GM21526 (cell line): ENCODE data around the gene TERB1.

Source experiments
- ATAC-seq: cut with Tn5 transposase; IDR thresholded peaks from one replicate; pipeline ENCODE4 v1.9.1; 2021; ENCODE audit warnings: moderate library complexity; ENCODE audit not compliant: unreplicated experiment, low FRiP score

Gene TERB1, protein sequence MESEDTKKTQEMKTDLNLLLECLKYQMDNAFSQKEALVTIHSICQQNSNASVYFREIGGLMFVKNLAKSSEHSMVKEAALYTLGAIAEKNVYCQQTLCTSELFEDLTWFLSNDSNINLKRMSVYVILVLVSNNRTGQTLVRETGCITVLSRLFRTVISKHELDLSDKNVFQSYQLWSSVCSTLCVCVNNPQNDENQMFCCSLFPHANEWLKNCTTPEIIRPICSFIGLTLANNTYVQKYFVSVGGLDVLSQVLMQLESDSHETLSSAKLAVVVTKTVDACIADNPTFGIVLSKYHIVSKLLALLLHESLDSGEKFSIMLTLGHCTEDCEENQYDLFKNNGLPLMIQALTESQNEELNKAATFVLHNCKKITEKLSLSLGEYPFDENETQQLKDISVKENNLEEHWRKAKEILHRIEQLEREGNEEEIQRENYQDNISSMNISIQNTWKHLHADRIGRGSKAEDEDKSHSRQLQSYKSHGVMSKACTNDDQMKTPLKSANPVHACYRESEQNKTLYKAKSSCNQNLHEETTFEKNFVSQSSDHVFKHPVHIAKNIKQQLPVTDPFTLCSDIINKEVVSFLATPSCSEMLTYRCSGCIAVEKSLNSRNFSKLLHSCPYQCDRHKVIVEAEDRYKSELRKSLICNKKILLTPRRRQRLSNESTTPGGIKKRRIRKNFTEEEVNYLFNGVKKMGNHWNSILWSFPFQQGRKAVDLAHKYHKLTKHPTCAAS

DNA sequence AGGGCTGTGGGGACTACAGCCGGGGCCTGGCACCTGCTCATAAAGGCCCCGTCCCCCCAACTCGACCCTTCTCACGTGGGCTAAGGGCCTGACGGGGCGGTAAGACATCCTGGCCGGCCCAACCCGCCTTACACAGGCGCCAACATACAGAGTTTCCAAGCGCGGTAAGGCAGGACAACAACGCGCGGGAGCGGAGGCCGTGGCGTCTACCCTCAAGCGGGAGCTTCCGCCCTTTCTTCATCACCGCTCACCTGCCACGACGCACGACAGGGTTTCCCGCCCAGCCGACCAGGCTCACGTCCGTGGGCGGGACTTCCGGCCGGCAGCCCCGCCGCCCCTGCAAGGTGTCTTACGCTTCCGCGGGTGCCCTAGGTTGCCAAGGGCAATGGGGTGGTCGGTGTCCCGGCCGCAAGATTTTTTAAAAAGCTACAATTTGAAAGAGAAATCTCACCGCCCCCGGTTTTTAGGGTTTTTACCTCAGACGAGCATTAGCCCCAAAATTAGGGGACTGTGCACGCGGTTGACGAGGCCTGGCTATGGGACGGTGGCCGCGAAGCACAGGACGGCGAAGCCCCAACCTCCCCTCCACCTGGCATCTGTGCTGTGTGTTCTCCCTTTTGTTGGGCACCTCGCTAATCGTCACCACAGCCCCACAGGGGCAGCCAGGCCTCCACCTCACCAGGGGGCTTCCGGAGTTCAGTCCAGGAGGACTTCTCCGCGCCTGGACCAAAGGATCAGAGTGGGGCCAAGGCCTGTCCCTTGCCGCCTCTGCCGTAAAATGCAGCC is at the start of gene TERB1:
Gene TERB1 (minus strand): TSS at position 265 of the 786 bp plus-strand sequence. CDS start 4,786 bp downstream, outside the sequence.
- ATAC-seq: no peak

DNA sequence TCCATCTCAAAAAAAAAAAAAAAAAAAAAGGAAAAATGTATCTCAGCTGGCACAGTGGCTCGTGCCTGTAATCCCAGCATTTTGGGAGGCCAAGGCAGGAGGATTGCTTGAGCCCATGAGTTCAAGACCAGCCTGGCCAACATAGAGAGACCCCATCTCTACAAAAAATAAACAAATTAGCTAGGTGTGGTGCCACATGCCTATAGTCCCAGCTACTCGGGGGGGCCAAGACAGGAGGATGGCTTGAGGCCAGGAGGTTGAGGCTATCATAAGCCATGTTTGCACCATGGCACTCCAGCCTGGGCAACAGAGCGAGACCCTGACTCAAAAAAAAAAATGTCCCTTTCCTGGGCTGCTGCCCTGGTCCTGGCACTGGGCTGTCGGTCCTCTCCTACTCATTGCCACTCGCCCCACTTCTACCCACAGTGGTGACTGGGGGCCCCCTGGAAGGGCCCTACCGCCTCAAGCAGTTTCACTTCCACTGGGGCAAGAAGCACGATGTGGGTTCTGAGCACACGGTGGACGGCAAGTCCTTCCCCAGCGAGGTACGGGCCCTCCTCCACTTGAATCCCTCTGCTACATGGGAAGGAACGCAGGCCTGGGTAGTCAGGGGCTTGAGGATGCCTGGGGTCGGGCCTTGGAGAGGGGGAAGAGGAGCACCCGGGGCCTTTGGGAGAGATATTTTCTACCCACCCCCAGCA is 48.9 kb upstream of the TERB1 start:
- no peak for ATAC-seq

DNA sequence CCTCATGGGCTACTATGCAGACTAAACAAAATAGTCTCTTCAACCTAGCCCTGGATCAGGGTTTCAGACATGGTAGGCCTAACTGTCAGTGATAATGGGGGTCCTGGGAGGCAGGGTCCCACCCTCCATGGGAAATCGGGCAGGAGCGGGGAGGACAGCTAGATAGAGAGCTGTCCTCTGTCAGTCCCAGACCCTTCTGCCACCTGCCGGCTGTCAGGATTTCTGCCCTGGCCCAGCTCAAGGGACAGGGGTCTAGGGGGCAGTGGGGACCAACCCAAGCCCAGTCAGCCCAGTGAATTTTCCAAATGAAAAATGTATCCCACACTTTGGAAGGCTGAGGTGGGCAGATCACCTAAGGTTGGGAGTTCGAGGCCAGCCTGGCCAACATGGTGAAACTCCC is 48.2 kb upstream of the TERB1 start:
- no peak for ATAC-seq

DNA sequence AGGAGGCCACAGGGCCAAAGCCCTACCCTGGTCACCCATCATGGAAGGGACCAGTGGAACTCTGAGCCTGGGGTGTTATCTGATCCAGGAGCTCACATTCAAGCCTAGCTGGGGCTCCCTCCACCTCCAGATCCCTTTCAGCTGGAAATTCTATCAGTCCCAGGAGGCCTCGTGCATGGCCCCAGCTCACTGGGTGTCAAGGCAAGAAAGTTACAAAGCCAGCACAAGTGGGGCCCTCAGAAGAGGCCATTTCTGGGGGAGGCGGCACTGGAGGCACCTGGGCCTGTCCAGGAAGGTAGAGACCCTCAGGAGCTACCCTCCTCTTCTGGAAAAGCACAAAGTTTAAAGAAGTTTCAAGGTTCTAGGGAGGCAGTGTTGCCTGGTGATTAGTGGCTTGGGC is 47.6 kb upstream of the TERB1 start:
- no peak for ATAC-seq

DNA sequence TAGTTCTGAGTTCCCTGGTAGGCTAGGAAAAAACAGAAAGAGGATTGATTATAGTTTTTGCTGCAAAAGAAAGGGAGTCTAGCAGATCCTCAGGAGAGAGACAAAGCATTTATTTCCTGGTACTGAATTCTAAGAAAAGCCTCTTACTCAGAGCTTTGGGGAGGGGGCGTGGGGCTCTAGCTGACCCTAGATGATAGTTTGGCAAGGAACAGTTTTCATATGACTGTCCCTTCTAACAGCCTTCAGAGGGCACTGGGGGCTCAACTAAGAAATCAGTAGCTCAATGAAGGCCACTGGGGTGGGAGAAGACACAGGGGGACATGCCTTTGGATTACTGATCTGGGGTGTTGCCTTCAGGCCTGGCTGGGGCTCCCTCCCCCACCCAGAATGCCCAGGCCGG is 46.8 kb upstream of the TERB1 start:
- no peak for ATAC-seq

DNA sequence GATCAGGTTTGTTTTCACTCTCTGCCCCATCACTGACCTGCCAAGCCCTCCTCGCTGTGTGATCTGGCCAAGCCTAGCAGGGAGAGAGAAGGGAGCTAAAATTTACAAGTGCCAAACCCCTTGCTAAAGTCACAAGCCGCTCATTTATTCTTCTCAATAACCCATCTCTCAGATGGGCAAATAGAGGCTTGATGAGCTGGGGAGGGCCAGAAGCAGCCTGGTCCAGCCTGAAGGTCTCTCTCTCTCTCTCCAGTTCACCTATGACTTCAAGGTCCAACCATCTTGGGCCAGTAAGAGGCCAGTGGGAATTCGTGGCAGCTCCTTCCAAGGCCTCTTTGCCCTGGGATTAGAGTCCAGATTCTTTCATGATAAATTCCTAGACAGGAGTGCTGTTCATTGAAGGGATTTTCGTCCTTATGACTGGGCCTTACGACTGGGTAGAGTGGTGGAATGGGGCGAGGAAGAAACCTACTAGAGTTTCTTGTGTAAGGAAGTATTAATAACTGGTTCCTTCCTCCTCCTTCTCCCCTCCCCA is 46.2 kb upstream of the TERB1 start:
- ATAC-seq: no peak

DNA sequence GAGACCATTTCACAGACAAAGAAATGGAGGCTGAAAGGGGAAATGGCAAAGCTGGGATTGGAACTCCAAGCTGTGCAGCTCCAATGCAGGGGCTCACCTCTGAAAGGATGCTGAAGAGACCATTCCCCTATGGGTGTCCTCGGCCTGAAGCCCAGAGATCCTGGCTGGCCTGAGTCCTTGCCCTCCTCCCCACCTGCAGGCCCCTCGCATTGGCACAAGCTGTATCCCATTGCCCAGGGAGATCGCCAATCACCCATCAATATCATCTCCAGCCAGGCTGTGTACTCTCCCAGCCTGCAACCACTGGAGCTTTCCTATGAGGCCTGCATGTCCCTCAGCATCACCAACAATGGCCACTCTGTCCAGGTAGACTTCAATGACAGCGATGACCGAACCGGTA is 45.4 kb upstream of the TERB1 start:
- ATAC-seq: no peak

DNA sequence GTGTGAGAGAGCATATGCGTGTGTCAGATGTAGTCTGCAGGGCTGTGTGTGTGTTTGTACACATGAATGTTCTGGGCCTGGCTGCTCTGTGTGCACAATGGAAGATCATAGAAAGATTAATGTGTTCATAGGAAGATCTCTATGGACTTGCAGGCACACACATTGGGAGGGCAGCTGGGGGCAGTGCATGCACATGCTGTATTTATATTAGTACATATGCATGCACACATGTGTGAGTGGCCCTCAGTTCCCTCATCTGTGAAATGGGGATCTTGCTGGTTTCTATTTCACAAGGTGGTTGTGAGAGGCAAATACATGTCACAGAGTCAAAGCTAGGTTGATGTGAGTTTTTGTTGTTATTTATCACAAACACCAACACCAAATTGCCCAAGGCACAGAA is 44.9 kb upstream of the TERB1 start:
- no peak for ATAC-seq

DNA sequence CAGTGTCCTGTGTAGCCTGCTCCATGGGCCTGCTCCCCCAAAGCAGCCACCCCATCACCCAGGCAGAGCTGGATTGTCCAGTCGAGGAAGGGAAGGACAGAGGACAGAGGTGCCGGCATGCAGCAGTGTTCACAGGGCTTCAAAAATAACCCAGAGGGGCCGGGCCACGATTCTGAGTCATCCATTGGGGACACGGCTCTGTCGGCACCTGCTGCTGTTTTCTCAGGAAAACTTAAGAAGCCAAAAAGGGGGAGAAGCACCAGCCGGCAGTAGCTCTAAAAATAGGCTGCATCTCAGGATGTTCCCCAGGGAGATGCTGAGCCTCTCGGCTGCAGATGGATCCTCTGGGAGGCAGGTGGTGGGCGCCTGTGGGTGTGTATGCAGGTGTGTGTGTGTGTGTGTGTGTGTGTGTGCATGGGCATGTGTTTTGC is 44.4 kb upstream of the TERB1 start:
- no peak for ATAC-seq

DNA sequence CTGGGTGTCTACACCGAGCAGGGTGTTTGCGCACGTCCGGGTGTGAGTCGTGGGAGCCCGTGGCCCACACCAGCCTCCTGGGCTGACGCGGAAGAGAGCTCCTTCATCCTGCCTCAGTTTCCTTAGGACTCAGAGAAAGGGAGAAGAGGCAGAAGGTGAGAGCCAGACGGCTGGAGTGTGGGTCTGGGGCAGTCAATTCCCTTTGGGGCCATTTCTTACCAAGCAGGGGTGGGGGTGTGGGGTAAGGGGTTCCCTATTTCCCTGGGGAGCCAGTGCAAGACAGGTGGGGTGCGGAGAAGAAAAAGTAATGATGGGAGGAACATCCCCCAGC is 43.7 kb upstream of the TERB1 start:
- ATAC-seq: no peak

DNA sequence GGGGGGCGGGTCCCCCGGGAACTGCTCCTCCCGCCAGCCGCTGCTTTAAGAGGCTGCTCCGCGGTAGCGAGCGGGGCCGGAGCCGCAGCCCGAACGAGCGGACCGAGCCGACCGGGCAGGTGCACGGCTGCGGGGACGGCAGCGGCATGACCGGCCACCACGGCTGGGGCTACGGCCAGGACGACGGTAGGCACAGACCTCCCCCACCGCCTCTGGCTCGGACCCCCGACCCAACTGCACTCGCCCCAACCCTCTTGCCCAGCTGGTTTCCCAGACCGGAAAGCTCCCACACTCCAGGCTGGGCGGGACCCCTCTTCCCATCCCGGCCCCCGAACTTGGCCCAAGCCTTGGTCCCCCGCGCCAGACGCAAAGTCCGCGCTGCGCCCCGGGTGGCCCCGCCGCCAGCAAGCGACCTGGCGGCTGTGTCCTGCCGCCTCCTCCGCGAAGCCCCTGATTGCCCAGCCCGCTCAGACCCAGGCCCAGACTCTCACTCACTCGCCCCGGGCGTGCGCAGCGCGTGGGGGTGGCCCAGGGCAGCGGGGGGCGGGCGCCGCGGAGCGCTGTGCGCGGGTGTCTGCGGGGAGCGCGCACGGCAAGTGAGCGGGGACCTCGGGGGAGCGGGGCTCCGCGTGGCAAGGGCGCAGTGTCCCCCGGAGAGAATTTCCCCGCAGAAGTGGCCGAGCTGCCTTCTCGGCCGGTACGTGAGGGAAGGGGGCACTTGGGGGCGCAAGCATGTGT is 43.1 kb upstream of the TERB1 start, which contains the start of gene CA7:
Gene CA7 (plus strand): TSS at position 73 of the 738 bp plus-strand sequence. CDS start 74 bp downstream, at position 147.
- ATAC-seq: no peak

DNA sequence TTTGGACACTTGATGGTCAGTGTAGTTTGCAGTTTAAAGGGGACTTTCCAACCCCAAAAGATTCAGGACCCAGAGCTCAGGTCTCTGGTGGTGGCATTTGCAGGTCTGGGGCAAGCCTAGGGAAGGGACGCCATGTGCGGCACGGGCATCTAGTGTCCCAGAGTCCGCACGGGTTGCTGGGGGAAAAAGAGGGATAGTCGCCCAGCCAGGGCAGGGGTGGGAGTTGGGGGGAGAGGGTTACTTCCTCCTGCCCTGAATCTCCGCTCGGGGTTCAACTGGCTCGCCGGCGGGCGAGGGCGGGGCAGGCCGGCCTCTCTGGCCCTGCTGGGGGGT is 42.6 kb upstream of the TERB1 start:
- ATAC-seq: no peak

DNA sequence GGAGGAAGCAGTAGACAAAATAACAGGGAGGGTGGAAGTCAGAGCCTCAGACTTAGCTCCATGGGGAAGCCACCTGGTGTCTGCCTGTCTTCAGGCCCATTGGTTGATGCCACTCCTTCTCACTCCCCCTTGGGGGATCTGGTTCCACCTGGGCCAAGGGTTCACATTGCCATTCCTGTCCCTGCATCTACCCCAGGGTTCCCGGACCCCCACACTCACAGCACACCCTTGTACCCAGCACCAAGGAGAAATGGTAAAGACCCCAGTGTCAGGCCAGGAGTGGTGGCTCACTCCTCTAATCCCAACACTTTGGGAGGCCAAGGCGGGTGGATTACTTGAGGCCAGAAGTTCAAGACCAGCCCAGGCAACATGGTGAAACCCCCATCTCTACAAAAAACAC is 41.8 kb upstream of the TERB1 start:
- no peak for ATAC-seq

DNA sequence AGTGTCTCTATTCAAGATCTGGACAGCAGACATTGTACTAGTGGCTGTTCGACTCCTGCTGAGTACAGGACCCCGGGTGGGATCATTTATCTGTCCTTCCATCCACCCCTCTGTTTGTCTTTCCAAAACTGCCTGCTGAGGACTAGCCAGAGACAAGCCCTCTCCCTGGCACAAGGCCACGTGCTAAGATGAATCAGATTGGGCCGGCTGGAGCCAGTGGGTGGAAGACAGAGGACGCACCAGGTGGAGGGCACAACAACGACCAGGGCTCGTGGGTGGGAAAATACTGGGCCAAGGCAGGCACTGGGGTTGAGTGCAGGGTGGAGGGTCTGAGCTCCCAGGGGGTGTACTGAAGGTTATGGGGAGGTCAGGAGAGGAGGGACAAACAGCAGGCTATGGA is 41.4 kb upstream of the TERB1 start:
- ATAC-seq: no peak

DNA sequence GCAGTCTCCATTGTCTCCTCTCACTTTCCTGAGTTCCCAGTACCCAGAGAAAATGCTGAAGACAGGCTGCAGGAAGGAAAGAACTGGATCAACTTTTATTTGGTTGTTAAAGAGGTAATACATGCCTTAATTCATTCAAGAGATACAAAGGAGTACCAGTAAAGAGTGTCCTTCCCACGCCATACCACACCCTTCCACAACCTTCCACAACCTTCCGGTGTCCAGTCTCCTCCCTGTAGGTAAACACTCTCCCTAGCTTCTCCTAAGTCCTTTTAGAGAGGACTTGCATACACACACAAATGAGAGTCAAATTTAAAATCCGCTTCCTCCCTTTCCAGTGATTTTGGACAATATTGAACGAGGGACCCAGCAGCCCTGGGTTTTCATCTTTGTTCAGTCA is 40.0 kb upstream of the TERB1 start:
- no peak for ATAC-seq

DNA sequence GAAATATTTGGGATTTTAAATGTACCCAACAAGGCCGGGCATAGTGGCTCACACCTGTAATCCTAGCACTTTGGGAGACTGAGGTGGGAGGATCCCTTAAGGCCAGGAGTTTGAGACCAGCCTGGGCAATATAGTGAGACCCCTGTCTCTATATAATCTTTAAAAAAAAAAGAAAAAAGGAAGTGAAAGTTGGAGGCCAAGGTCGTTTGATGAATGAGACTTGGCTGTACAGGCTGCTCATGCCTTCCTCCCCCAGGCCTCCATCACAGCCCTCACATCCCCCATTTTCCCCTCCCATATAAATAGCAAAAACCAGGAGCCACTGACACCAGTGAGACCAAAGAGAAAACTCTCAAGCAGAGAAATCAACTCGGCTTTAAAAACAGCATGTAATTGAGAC is 39.5 kb upstream of the TERB1 start:
- no peak for ATAC-seq

DNA sequence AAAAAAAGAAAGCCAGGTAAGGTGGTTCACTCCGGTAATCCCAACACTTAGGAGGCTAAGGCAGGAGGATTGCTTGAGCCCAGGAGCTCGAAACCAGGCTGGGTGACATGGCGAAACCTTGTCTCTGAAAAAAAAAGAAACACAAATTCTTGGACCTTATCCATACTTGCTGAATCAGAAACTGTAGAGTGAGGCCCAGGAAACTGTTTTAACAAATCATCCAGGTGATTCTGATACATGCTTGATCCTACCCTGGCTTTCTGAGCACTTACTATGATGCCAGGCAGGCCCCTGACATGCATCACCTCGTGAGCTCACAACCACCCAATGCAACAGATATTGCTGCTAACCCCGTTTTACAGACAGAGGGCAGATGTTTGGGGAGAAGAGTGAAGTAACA is 33.4 kb upstream of the TERB1 start:
- ATAC-seq: no peak

DNA sequence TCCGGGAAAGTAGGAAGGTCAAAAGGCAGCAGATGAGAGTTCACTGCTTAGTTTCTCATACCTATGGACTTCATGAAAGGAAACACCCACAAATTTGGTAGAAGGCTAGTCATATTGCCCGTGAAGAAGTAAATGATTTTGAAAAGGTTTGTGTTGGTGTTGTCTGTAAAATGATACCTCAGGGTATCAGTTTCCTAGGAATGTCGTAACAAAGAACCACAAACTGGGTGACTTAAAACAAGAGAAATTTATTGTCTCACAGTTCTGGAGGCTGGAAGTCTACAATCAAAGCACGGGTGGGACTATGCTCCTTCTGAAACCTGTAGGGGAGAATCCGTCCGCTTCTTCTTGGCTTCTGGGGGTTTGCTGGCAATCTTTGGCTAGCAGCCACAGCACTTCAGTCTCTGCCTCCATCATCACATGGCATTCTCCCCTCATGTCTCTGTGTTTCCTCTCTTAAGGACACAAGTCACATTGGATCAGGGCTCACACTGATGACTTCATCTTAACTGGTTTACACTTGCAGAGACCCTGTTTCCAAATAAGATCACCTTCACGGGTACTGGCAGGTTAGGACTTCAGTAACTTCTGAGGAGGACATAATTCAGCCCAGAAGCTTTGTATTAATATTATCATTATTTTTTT is 31.4 kb upstream of the TERB1 start:
- ATAC-seq: no peak

DNA sequence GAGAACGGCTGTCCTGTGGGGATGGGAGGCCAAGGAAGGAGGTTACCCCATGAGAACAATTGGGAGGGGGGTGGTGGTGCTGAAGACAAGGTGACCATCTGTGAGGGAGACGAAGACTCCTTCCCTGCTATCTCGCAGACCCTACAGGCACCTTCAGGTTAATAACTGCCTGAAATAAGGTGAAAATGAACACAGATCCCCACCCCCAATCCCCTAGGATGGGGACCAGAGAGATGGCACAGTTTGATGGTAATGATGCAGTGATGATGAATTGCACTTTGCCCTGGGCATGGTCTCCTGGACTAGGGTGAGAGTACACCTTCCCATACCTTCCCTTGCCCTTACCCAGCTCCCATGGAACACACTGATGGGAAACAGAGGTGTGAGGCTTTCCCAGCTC is 30.8 kb upstream of the TERB1 start:
- ATAC-seq: no peak
